MM.1S (cell line): ENCODE data around the gene HGF.

Experiments used
- DNase-seq: peaks from one replicate; pipeline ENCODE4 v3.0.0-alpha.2; 2015
- H2AFZ ChIP-seq: fragments of 300-600 bp; sonication (generic); 2 replicates; pipeline ENCODE4 v1.6.0; 2016; ENCODE audit warnings: antibody characterized with exemption, low read length
- H3F3A ChIP-seq: fragments of 300-600 bp; sonication (generic); 2 replicates; pipeline ENCODE4 v1.6.1; 2016; ENCODE audit warnings: mild to moderate bottlenecking, antibody characterized with exemption, low read length, moderate library complexity, mixed read lengths; ENCODE audit not compliant: insufficient read depth
- H3K27ac ChIP-seq: fragments of 300-600 bp; sonication (generic); 2 replicates; pipeline ENCODE4 v1.5.1; 2016; ENCODE audit warnings: mild to moderate bottlenecking, low read length
- H3K27me3 ChIP-seq: fragments of 300-600 bp; sonication (generic); replicated peaks from 2 replicates; pipeline ENCODE4 v1.6.0; 2016; ENCODE audit warnings: low read length; ENCODE audit not compliant: insufficient read depth
- H3K36me3 ChIP-seq: fragments of 300-600 bp; sonication (generic); replicated peaks from 2 replicates; pipeline ENCODE4 v1.6.1; 2016; ENCODE audit warnings: mild to moderate bottlenecking, low read length, mixed read lengths; ENCODE audit not compliant: insufficient read depth
- H3K4me1 ChIP-seq: fragments of 300-600 bp; sonication (generic); 2 replicates; pipeline ENCODE4 v1.6.1; 2016; ENCODE audit warnings: low read length, mixed read lengths
- H3K4me2 ChIP-seq: fragments of 300-600 bp; sonication (generic); 2 replicates; pipeline ENCODE4 v1.6.0; 2016; ENCODE audit warnings: low read depth, low read length
- H3K4me3 ChIP-seq: fragments of 300-600 bp; sonication (generic); 2 replicates; pipeline ENCODE4 v1.5.1; 2016; ENCODE audit warnings: low read length, mixed read lengths
- H3K79me2 ChIP-seq: fragments of 300-600 bp; sonication (generic); 2 replicates; pipeline ENCODE4 v1.6.1; 2016; ENCODE audit warnings: mixed run types, low read length, mixed read lengths
- H3K9ac ChIP-seq: fragments of 300-600 bp; sonication (generic); 2 replicates; pipeline ENCODE4 v1.6.1; 2016; ENCODE audit warnings: low read length, mixed read lengths
- H3K9me2 ChIP-seq: fragments of 300-600 bp; sonication (generic); replicated peaks from 2 replicates; pipeline ENCODE4 v1.6.1; 2016; ENCODE audit warnings: mild to moderate bottlenecking, low read length, mixed read lengths; ENCODE audit not compliant: insufficient read depth
- H3K9me3 ChIP-seq: fragments of 300-600 bp; sonication (generic); replicated peaks from 2 replicates; pipeline ENCODE4 v1.6.1; 2016; ENCODE audit warnings: mild to moderate bottlenecking, low read length, mixed read lengths; ENCODE audit not compliant: insufficient read depth
- H4K20me1 ChIP-seq: fragments of 300-600 bp; sonication (generic); 2 replicates; pipeline ENCODE4 v1.6.1; 2016; ENCODE audit warnings: mild to moderate bottlenecking, low read length, moderate library complexity, mixed read lengths; ENCODE audit not compliant: insufficient read depth
- CTCF ChIP-seq: fragments of 300-600 bp; sonication (generic); IDR thresholded peaks from 2 replicates; pipeline ENCODE4 v1.5.1; 2016; ENCODE audit warnings: antibody characterized with exemption, low read length, mixed read lengths
- EZH2 ChIP-seq: fragments of 300-600 bp; sonication (generic); optimal IDR thresholded peaks from 2 replicates; pipeline ENCODE3; 2017; ENCODE audit warnings: low read depth, mild to moderate bottlenecking, antibody characterized with exemption, low read length, mixed read lengths
- EZH2phosphoT487 ChIP-seq: fragments of 300-600 bp; sonication (generic); IDR thresholded peaks from 2 replicates; pipeline ENCODE4 v1.6.1; 2018; ENCODE audit warnings: antibody characterized with exemption, low read length

Gene HGF

GRCh38 chr7:81659697-81660395 lies 110.0 kb downstream of the HGF start:
- Histone ChIP-seq H3K27ac (no peak overlapping the region), H3K9me2 (no peaks in the 10 kb centered on the region), H3K9me3 (no peaks in the 10 kb centered on the region), H2AFZ (no peak overlapping the region), H3K9ac (no peak overlapping the region), H3K4me2 (peak overlapping the region; percentile 14; the same call in 1 of the 2 replicates), H3K4me1 (peaks cover 21% of the 10 kb centered on the region), H3K27me3 (no peaks in the 10 kb centered on the region), H3F3A (peaks cover 7% of the 10 kb centered on the region; the same call in 1 of the 2 replicates), H4K20me1 (no peaks in the 10 kb centered on the region), H3K36me3 (no peaks in the 10 kb centered on the region), H3K79me2 (no peaks in the 10 kb centered on the region), H3K4me3 (no peak overlapping the region)
- TF ChIP-seq EZH2phosphoT487 (no peak), EZH2 (no peak), CTCF (peak; percentile 40)
- DNase-seq, result peak; percentile 56

- no peaks in the 10 kb centered on the region for H3K79me2 ChIP-seq
- H3K36me3 ChIP-seq, result no peaks in the 10 kb centered on the region
- H3K9me2 ChIP-seq, result no peaks in the 10 kb centered on the region
- no peaks in the 10 kb centered on the region for H3K27me3 ChIP-seq
- H3K4me1 ChIP-seq, result peaks cover 21% of the 10 kb centered on the region
- H4K20me1 ChIP-seq, result no peaks in the 10 kb centered on the region
- no peak overlapping the region for H3K4me2 ChIP-seq
- no peak overlapping the region for H3K27ac ChIP-seq
- no peak overlapping the region for H3K9ac ChIP-seq
- DNase-seq, result no peak
- no peak overlapping the region for H3K4me3 ChIP-seq
- H3F3A ChIP-seq, result peaks cover 7% of the 10 kb centered on the region; the same call in 1 of the 2 replicates
- H3K9me3 ChIP-seq, result no peaks in the 10 kb centered on the region
- H2AFZ ChIP-seq, result no peak overlapping the region
- TF ChIP-seq CTCF (no peak), EZH2phosphoT487 (no peak), EZH2 (no peak)
Measured at GRCh38 chr7:81657551-81657950, 112.3 kb downstream of the HGF start.

GRCh38 chr7:81655271-81655670 lies 114.6 kb downstream of the HGF start:
- Histone ChIP-seq H3K9me2 (no peaks in the 10 kb centered on the region), H3K79me2 (no peaks in the 10 kb centered on the region), H3K27me3 (no peaks in the 10 kb centered on the region), H3K9ac (no peak overlapping the region), H3K4me3 (no peak overlapping the region), H3K9me3 (no peaks in the 10 kb centered on the region), H3K4me2 (no peak overlapping the region), H3K27ac (no peak overlapping the region), H4K20me1 (no peaks in the 10 kb centered on the region), H3K4me1 (peaks cover 17% of the 10 kb centered on the region), H3F3A (peaks cover 7% of the 10 kb centered on the region; the same call in 1 of the 2 replicates), H3K36me3 (no peaks in the 10 kb centered on the region), H2AFZ (no peak overlapping the region)
- no peak for DNase-seq
- no peak for TF ChIP-seq EZH2
- TF ChIP-seq CTCF, result no peak
- TF ChIP-seq EZH2phosphoT487, result no peak
